Measurements from ENCODE around the gene SOST.

GRCh38 chr17:43789482-43789881 lies 30.9 kb upstream of the SOST start:
- no peak for TF ChIP-seq CTCF (tag by site-specific recombination; IDR thresholded peaks at IDR 0.05)
- TF ChIP-seq PRDM1 (tag by site-specific recombination; IDR thresholded peaks at IDR 0.05): no peak
